ENCODE results near the gene FAM78A.
"Not testable (repeated sequence)": the region's sequence is repeated elsewhere in the genome, so short reads cannot be mapped to it uniquely, and the experiment has no call there.

Gene FAM78A

DNA sequence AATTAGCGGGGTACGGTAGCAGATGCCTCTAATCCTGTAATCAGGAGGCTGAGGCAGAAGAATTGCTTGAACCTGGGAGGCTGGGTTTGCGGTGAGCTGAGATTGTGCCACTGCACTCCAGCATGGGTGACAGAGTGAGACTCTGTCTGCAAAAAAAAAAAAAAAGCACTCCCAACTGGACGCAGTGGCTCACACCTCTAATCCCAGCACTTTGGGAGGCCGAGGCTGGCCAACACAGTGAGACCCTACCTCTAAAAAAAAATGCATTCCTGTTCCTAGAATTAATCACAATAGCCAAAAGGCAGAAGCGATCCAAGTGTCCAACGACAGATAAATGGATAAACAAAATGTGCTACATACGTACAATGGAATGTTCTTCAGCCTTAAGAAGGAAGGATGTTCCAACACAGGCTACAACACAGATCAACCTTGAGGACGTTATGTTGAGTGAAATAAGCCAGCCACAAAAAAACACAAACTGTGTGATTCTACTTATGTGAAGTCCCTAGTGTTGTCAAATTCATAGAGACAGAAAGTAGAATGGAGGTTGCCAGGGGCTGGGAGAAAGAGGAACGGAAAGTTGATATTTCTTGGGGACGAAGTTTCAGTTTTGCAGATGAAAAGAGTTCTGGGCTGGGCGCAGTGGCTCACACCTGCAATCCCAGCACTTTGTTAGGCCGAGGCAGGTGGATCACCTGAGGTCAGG, 13.8 kb downstream of the FAM78A start:
- no peak for DNase-seq

DNA sequence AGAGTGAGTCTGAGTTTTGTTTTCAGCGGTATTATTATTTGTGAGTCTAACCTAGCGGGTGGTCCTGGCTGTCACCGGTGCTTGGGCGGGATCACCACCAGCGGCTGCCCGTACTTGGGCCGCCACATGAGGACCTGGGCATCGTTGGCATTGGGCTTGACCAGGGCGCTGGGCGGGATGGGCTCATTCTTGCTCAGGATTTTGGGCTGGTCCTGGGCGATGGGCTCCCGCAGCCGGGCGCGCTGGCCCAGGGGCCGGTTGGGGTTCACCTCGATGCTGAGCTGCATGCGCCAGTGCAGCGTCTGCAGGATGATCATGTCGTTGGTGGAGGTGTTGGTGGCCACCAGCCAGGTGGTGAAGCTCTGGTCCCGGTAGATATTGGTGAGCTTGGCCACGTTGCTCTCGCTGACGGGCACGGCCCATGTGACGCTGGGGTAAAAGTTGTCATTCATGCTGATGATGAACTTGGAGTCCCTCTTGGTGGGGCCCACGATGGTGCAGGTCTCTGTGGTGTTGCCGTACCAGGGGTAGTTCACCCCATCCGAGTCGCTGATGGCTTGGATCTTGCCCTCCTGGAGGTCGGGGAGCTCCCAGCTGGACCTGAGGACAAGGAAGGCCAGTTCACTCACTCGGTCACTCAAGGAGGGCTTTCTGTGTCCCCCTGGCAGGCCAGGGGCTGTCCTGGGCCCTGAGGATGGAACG, 15.4 kb downstream of the FAM78A start:
- no peak for DNase-seq

GRCh38 chr9:131259916-131260597, 16.3 kb downstream of the FAM78A start:
- no peak for DNase-seq

GRCh38 chr9:131259432-131259898, 16.8 kb downstream of the FAM78A start:
- DNase-seq = no peak

GRCh38 chr9:131258698-131259431, 17.4 kb downstream of the FAM78A start:
- DNase-seq = no peak

DNA sequence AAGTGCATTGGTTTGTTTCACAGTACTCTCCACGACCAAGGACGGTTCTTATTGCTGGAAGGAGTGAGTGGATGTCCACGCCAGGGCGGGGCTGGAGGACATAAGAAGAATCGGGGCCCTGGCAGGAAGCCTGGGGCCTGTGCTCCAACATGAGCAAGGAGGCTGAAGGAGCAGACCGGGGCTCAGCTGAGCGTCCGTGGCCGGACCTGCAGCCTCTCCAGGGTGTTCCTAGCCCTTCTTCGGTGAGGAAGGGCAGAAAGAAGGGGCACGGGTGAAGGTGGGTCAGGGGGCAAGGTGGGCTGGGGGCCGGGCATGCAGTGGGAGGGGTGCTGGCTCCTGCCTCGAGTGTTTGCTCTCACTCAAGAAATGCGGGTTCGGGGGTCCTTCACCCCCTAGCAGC, 18.1 kb downstream of the FAM78A start:
- DNase-seq = no peak

GRCh38 chr9:131257266-131258025, 18.9 kb downstream of the FAM78A start:
- no peak for DNase-seq

GRCh38 chr9:131255676-131256197, 20.6 kb downstream of the FAM78A start:
- DNase-seq = no peak

GRCh38 chr9:131254626-131255025, 21.7 kb downstream of the FAM78A start:
- no peak for DNase-seq

DNA sequence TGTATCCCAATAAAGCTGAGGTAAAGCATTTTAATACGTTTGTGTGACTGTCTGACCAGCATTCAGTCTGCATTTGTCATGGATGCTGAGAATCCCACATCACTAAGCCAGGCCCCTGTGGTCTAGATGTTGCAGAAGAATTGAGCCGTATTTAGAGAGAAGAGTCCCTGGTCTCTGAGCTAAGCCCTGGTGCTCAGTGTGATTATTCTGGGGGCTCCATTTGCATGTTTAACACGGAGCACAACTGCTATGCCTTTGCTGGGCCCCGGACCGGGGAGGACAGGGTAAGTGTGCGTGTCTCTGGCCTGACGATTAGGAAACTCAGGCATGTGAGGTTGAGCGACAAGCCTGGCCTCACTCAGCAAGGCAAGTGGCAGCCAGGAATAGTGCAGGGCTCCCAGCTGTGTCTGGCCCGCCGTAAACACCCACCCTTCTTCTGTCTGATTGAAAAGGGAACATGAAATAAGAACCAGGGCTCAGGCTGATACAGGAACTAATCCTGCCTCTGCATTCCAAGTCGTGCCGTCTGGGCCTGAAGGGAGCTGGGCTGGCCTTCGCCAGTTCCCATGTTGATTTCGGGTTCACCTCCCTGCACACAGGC, 22.3 kb downstream of the FAM78A start:
- DNase-seq = no peak

- DNase-seq = no peak
Observed at GRCh38 chr9:131252120-131252519, 24.2 kb downstream of the FAM78A start.

DNA sequence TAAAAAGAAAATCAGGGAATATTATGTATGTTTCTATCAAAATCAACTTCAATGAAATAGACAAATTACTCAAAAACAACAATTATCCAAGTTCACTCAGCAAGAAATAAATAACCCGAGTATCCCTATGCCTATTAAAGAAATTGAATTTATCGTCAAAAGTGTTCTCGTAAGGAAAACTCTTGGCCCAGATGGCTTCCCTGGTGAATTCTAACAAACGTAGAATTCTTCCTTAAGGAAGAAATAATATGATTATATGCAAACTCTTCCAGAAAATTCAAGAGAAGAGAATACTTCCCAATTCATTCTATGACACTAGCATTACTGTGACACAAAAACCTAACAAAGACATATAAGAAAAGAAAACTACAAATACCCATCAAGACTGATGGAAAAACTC, 29.7 kb downstream of the FAM78A start:
- no peak for DNase-seq

DNA sequence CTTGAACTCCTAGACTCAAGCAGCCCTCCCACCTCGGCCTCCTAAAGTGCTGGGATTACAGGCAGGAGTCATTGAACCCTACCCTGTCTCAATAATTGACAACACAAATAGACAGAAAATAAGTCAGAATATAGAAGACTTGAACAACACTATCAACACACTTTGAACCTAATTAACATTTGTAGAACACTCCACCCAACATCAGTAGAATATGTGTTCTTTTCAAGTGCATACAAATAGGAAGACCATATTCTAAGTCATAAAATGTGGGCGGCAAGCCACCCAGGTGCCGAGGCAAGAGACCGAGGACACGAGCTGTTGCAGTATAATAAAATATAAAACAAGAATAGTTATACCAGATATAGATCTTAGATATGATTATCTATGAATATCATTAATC, 32.0 kb downstream of the FAM78A start:
- not testable (repeated sequence) for DNase-seq

- no peak for DNase-seq
Observed at GRCh38 chr9:131240047-131240921, 36.0 kb downstream of the FAM78A start.

- DNase-seq = no peak
Observed at GRCh38 chr9:131239161-131239975, 36.9 kb downstream of the FAM78A start.

DNA sequence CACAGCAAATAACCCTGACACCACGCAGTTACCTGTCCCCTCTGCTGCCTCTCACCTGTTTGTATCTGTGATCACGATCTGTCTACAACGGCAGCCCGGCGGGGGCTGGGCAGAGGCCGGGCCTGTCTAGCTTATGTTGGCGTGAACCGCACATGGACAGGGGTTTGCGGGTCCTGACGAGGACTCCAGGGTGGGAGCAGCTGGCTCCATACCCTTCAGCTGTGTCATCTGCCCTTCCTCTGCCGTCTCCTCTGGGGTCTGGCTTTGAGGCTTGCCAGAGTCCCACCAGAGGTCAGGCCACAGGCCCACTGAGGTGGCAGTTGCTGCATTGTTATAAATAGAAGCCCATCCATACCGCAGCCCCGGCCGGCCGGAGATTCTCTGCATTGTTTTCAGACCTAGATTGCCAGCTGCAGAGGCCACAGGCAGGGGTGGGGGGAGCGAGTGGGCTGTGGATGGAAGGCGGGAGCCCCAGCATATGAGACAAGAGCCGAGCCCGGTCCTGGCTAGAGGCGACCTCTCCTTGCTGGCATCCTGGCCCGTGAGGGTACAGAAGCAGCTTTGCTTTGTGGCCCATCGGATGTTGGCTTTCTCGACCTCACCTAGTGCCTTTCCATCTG, 37.8 kb downstream of the FAM78A start:
- DNase-seq = no peak

- DNase-seq = no peak
Observed at GRCh38 chr9:131237931-131238401, 38.3 kb downstream of the FAM78A start.

DNA sequence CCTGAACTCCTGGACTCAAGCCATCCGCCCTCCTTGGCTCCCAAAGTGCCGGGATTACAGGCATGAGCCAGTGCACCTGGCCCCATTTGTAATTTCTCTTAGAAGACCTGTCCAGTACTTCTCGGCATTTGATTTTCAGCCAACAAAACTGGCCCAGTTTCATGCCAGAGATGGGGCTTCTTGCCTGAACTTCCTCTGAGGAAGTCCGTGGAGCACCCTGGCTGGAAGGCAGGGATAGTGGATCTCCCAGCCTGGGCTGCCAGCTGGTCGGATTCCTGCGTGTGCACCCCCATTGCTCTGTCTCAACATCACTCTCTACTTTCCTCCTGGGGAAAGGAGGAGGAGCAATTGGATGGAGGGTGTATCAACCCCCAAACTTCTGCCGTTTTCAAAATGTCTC, 39.0 kb downstream of the FAM78A start:
- DNase-seq = no peak

DNA sequence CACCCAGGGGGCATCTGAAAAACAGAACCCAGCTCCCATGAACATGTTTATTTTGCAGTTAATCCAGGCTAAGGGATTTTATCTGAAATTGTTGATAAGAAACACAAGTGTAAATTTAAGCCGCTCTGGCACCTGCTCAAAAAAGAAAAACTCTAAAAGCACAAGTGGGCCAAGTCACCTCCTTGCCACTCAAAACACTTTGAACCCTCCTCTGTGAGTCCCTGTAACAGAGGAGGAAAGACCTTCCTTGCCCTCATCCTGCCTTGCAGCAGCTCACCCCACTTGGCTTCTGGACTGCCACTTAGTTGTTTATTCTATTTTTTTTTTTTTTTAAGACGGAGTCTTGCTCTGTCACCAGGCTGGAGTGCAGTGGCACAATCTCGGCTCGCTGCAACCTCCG, 39.5 kb downstream of the FAM78A start:
- no peak for DNase-seq
